GM04503 (cell line): ENCODE results near the gene MT1F.

Source experiments
- DNase-seq: peaks from one replicate; pipeline ENCODE4 v3.0.0-alpha.2; 2012; ENCODE audit warnings: low read depth

The MT1F gene

DNA sequence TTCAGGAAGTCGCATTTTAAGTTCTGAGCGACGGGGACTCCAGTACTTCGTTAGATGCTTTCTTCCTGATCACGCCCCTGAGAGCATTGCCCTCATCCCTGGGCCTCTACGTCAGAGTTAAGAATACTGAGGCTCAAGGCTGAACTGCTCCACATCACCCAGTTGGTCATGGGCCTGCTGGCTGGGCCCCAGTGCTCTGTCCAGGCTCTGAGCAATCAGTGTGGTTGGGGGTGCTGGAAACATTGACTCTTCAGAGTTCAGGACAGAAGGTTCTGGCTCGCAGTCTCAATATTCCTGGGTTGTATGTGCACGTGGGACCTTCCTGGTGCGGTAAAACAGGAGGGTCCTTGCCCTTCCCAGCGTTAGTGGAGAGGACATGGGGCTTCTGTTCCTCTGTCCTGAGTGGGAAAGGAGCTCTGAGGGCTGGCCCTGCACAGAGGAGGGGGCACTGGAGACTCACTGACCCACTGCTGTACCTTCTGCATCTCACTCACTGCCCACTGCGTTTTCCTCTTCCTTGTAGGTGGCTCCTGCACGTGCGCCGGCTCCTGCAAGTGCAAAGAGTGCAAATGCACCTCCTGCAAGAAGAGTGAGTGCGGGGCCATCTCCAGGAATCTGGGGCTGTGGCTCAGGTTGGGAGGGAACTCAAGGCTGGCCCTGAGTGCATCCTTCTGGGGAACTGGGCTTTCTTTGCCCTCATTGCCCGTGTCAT lies 31.7 kb upstream of the MT1F start:
- no peak for DNase-seq

- DNase-seq = no peak
These were observed 31.1 kb upstream of the MT1F start for GRCh38 chr16:56626685-56627084.

DNA sequence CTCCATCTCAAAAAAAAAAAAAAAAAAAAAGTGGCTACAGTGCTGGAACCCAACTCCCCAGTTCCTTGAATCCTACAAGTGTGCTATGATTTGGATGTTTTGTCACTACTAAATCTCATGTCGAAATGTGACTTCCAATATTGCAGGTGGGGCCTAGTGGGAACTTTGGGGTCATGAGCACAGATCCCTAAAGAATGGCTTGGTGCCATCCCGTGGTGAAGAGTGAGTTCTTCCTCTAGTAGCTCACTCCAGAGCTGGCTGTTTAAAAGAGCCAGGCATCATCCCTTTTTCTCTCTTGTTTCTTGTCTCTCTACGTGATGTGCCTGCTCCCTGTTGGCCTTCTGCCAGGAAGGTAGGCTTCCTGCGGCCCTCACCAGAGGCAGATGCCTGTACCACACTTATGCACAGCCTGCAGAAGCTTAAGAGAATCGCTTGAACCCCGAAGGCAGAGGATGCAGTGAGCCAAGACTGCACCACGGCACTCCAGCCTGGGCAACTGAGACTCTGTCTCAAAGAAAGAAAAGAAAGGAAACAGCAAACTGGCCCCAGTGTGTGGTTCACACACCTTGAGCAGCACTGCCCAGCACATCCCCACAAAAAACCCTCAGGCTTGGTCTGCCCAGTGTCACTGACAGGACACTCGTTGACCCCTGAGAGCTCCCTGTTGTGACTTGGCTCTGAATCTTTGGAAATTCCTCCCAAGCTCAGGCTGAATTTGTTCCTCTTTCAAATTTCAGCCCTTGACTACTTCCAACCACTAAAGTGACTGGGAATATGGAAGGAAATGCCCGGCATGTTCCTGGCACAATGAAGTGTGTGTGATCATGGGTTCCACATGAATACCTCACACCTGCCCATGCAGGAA lies 29.0 kb upstream of the MT1F start:
- DNase-seq = no peak

DNA sequence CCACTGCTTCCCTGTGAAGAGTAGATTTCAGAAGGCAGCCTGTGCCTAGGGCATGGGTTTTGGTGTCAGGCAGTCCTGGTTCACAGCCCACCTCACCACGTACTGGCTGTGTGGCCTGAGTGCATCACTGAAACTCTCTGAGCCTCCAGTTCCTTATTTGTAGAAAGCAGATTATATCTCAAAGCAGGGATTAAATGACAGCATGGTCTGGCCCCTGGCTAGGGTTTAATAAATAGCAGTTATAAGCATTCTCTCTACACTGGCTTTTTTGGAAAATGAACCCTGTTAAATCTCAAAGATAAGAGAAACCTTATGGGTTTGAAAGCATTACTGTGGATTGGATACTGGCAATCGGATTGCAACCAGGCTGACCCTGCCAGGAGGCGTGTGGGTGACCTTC lies 28.2 kb upstream of the MT1F start:
- DNase-seq = no peak

DNA sequence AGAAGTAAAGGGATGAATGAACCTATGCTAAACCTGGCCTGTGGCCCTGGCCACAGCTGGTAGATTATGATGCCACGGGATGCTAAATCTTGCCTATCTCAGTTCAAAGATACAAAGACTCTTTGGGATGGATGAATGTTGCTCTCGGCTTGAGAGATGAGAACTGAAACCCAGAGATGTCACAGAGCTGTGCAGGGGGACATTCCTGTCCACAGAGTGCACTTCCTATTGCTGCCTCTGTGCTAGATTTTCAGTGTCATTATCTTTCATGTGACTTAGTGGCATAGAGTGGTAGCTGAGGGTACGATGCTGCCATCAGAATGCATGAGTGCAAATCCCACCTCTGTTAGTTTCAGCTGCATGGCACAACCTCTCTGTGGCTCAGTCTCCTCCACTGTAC lies 27.6 kb upstream of the MT1F start:
- no peak for DNase-seq

DNA sequence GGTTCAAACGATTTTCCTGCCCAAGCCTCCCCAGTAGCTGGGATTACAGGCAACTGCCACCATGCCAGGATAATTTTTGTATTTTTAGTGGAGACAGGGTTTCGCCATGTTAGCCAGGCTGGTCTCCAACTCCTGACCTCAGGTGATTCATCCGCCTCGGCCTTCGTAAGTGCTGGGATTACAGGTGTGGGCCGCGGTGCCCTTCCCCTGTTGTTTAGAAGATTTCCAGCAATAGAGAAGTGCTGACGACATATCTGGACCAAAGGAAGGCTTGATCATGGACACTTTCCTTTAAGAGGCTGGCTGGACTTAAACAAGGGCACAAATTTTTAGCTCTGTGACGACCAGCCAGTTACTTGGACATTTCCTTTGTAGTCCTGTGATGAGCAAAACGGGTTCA lies 26.6 kb upstream of the MT1F start:
- DNase-seq = no peak

DNA sequence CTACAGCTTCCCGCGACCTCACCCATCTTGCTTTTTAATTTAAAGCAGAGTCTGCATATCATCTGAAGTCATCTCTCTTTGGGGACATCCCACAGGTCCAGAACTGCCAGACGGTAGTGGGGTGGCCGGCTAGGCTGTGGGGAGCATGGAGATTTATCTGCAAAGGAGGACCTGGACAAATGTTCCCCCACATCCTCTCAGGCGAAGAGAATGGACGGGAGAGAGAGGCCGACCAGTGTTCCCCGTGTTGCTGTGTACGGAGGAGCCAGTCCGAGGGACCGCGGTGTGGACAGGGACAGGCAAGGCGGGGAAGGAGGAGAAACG lies 26.0 kb upstream of the MT1F start:
- DNase-seq = no peak

DNA sequence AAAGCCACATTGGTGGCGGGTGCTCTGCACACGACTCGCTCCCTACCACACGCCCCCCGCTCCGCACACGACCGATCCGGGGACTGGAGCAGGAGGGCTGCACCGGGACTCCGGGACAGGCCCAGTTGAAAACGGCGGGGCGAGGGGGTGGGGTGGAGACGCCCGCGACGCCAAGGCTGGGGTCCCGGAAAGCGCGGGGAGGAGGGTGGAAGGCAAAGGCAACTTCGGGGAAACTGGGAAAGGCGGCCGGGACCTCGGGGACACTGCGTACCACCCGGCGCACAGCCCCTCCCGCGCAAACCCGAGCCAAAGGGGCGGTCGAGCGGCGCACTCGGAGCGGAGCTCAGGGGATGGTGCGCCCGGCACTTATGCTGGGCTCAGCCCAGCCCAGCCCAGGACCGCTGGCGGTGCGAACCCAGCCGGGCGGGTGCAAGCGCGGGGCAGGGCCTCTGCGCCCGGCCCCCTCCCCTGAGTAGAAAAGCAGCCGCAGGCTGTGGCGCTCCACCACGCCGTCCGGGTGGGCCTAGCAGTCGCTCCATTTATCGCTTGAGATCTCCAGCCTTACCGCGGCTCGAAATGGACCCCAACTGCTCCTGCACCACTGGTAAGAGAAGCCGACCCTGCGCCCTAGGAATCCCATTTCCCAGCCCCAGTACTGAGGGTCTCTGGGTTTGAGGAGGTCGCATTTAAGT lies 25.5 kb upstream of the MT1F start, which contains the start of gene MT1M:
Gene MT1M, plus strand, starts transcription at position 504 of the 692 bp plus-strand sequence. Its CDS starts 73 bp downstream, at position 577.
- DNase-seq = no peak

- DNase-seq = no peak
These were observed 24.9 kb upstream of the MT1F start for GRCh38 chr16:56632848-56633365.

DNA sequence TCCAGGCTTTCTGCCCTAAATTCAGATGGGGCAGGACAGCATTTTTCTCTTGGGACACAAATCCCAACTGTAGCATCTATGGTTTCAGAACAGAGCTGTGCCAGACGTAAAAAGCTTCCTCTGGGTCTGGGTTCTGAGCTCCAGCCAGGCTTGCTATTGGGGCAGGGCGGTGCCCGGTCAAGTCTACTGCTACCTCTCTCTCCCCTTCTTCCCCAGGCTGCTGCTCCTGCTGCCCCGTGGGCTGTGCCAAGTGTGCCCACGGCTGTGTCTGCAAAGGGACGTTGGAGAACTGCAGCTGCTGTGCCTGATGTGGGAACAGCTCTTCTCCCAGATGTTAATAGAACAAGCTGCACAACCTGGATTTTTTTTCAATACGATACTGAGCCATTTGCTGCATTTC lies 24.2 kb upstream of the MT1F start:
- DNase-seq = no peak

GRCh38 chr16:56634715-56635440 lies 22.9 kb upstream of the MT1F start:
- DNase-seq = no peak

- no peak for DNase-seq
These were observed 22.3 kb upstream of the MT1F start for GRCh38 chr16:56635441-56635967.

DNA sequence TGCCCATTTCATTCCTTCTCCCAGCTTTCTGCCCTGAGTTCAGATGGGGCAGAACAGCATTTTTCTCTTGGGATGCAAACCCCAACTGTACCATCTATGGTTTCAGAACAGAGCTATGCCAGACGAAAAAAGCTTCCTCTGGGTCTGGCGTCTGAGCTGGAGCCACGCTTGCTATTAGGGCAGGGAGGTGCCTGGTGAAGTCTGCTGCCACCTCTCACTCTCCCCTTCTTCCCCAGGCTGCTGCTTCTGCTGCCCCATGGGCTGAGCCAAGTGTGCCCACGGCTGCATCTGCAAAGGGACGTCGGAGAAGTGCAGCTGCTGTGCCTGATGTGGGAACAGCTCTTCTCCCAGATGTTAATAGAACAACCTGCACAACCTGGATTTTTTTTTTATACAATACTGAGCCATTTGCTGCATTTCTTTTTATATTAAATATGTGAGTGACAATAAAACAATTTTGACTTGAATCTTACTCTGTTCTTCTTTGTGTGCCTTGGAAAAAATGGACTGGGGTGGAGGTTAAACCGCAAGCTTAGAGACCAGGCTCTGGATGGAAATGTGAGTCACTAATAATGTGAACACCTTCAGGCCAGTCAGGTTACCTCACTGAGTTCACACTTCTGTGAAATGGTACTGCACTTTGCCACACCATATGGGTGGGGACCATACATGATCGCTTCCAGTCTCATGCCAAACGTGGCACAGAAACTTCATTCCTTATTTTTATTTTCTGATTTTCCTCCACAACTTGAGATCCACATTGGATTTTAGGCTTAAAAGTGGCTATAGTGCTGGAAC lies 20.9 kb upstream of the MT1F start:
- DNase-seq = no peak

DNA sequence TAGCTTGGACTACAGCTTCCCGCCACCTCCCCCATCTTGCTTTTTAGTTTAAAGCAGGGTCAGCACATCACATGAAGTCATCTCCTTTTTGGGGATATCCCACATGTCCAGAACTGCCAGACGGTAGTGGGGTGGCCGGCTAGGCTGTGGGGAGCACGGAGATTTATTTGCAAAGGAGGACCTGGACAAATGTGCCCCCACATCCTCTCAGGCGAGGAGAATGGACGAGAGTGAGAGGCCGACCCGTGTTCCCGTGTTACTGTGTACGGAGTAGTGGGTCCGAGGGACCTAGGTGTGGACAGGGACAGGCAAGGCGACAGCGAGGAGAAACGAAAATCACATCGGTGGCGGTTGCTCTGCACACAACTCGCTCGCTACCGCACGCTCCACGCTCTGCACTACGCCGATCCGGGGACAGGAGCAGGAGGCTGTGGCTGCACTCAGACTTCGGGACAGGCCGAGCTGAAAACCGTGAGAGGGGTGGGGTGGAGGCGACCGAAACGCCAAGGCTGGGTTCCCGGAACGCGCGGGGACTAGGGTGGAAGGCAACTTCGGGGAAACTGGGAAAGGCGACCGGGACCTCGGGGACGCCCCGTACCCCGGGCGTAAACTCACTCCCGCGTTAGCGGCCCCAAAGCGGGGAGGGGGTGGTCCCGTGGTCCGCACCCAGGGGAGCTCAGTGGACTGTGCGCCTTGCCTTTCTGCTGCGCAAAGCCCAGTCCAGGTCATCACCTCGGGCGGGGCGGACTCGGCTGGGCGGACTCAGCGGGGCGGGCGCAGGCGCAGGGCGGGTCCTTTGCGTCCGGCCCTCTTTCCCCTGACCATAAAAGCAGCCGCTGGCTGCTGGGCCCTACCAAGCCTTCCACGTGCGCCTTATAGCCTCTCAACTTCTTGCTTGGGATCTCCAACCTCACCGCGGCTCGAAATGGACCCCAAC lies 19.7 kb upstream of the MT1F start, which contains the start of gene MT1A:
Gene MT1A, plus strand, starts transcription at position 853 of the 937 bp plus-strand sequence. Its CDS starts 73 bp downstream, at position 926.
- DNase-seq = no peak

GRCh38 chr16:56639045-56639444 lies 18.7 kb upstream of the MT1F start:
- DNase-seq = no peak

GRCh38 chr16:56640076-56640475 lies 17.7 kb upstream of the MT1F start:
- no peak for DNase-seq

GRCh38 chr16:56641166-56641565 lies 16.6 kb upstream of the MT1F start:
- no peak for DNase-seq

- DNase-seq = no peak
These were observed 14.5 kb upstream of the MT1F start for GRCh38 chr16:56643080-56643778.

DNA sequence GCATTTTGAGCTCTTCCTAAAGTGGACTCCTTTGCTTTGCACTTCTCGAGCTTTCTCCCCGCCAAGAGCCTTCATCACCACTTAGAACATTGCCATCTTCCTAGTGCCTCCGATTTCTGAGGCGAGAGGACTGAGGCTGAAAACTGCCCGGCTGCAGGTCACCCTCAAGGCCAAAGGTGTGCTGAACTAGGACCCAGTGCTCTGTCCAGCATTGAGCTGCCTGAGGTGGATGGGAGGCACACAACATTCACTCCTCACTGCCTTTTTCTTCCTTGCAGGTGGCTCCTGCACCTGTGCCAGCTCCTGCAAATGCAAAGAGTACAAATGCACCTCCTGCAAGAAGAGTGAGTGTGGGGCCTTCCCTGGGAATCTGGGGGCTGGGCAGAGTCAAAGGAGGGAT lies 13.9 kb upstream of the MT1F start:
- DNase-seq = no peak
